ENCODE measurements around the gene MICAL3. TPM values are rescaled to one million over a fixed set of nuclear protein-coding genes. Genes with fewer than 3 reads are reported as not detected.

MICAL3 gene
- total and polyA plus RNA-seq, 9 of the 15 experiments (the other 6 are each of a cell fraction or from before 2014, with no cell fraction given): 0.53 to 32.1 (median 12.3) TPM

DNA sequence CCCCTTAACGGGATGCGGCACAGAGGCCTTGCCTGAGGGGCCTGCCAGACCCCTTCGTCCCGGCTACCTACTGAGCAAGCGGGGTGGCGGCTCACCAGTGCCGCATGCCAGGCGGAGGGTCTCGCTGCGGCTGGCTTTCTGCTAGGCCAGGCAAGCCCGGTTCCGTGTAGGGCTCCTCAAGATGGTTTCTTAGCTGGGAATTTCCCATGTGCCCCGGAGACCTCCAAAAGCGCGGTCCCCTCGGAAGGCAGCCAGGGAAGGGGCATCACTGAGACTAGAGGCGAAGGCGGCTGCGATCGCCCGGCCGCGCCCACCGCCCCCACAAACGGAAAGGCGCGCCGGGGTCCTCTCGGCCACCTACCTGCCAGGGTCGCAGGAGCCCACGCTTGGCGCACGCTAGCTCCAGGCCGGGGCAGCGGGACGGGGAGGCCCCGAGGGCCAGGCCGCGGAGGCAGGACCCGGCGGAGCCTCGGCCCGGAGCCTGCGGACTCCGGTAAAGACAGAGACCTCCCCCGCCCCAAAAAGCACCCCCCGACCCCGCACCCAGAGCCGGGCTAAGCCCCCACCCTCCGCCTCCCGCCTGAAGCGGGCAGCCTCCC, 23.8 kb downstream of the MICAL3 start (continued):
- 0 out of 4 replicates have a peak, but pooled peaks of 1 of the 2 experiments have one; percentile 23 for TF ChIP-seq KDM1A (IDR thresholded peaks at IDR 0.05)
- 0 out of 2 replicates have a peak, but pooled peaks have one; percentile 59 for TF ChIP-seq RBM14 (IDR thresholded peaks at IDR 0.05; ENCODE audit: borderline replicate concordance, insufficient read depth, low read depth, low read length)

DNA sequence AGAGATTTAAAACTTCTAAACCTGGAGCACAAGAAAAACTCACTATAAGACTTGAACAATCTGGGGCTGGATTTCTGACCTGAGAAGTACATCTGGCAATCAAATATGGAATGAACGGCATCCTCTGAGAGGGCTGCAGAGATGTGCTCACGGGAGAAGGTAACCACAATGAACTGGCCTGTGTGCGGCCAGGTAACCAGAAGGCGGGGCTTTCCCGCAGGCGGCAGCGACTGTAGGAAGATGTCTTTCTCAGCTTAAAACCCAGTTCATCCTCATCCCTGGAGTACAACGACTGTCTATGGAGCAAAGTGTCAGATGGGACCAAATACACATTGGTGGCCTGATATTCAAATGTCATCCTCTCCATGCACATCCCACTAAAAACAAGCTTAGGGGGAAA, 24.5 kb downstream of the MICAL3 start:
- DNase-seq (ENCODE audit: extremely low read depth in 1 of 4, low spot score in 3 of 4): no peak
- no TSS peak for BruUV-seq (replicated peaks)
- 57% methylated on average over 8 of the region's 8 CpGs for WGBS (ENCODE audit: insufficient coverage, low coverage, missing lambda C conversion rate)

More for the DNA sequence above, 24.5 kb downstream of the MICAL3 start:
- no peak overlapping the region for H3K9ac ChIP-seq (ENCODE audit: insufficient read depth in 1 of 2, low read depth in 2 of 2, low read length in 2 of 2)
- ATAC-seq (no peak), FAIRE-seq (peak; percentile 63)
- H3K4me2 ChIP-seq (ENCODE audit: insufficient read depth, low read length): peak overlapping the region; percentile 99
- TF ChIP-seq XRCC3 (IDR thresholded peaks at IDR 0.05): no peak
- no peak for TF ChIP-seq CHD1 (IDR thresholded peaks at IDR 0.05; ENCODE audit: low read length)
- TF ChIP-seq NFATC3 (IDR thresholded peaks at IDR 0.05): no peak
- no peak for TF ChIP-seq JUND (IDR thresholded peaks at IDR 0.05; ENCODE audit: borderline replicate concordance, low read depth, low read length)
- TF ChIP-seq JUND (tag; IDR thresholded peaks at IDR 0.05; ENCODE audit: borderline replicate concordance, low read depth, low read length): no peak
- TF ChIP-seq ZNF24 (IDR thresholded peaks at IDR 0.05): no peak
- TF ChIP-seq, protein P1, sequence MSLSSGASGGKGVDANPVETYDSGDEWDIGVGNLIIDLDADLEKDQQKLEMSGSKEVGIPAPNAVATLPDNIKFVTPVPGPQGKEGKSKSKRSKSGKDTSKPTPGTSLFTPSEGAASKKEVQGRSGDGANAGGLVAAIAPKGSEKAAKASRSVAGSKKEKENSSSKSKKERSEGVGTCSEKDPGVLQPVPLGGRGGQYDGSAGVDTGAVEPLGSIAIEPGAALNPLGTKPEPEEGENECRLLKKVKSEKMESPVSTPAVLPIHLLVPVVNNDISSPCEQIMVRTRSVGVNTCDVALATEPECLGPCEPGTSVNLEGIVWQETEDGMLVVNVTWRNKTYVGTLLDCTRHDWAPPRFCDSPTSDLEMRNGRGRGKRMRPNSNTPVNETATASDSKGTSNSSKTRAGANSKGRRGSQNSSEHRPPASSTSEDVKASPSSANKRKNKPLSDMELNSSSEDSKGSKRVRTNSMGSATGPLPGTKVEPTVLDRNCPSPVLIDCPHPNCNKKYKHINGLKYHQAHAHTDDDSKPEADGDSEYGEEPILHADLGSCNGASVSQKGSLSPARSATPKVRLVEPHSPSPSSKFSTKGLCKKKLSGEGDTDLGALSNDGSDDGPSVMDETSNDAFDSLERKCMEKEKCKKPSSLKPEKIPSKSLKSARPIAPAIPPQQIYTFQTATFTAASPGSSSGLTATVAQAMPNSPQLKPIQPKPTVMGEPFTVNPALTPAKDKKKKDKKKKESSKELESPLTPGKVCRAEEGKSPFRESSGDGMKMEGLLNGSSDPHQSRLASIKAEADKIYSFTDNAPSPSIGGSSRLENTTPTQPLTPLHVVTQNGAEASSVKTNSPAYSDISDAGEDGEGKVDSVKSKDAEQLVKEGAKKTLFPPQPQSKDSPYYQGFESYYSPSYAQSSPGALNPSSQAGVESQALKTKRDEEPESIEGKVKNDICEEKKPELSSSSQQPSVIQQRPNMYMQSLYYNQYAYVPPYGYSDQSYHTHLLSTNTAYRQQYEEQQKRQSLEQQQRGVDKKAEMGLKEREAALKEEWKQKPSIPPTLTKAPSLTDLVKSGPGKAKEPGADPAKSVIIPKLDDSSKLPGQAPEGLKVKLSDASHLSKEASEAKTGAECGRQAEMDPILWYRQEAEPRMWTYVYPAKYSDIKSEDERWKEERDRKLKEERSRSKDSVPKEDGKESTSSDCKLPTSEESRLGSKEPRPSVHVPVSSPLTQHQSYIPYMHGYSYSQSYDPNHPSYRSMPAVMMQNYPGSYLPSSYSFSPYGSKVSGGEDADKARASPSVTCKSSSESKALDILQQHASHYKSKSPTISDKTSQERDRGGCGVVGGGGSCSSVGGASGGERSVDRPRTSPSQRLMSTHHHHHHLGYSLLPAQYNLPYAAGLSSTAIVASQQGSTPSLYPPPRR (CRISPR knock-in tag; IDR thresholded peaks at IDR 0.05; ENCODE audit: borderline replicate concordance): no peak
- TF ChIP-seq HDAC1 (IDR thresholded peaks at IDR 0.05): no peak
- intact Hi-C loops (cut with micrococcal nuclease): loop anchor here (2.0 kb wide), 2 partner anchors 77 to 79 kb away; partner anchors contain the start of gene PEX26
- H3K36me3 ChIP-seq (ENCODE audit: control insufficient read depth, insufficient read depth, low read length): 0 out of 3 replicates have a peak, but pooled peaks cover 3% of the 10 kb centered on the region
- H3K27ac ChIP-seq (ENCODE audit: extremely low read depth, low read depth, low read length): no peak overlapping the region
- H3K9me3 ChIP-seq (replicated peaks; ENCODE audit: control insufficient read depth, insufficient read depth, low read depth, low read length): no peaks in the 10 kb centered on the region
- H3K4me1 ChIP-seq (replicated peaks in 1 of 2; ENCODE audit: control insufficient read depth in 2 of 2, insufficient read depth in 2 of 2, low read length in 2 of 2): peaks cover 12 to 24% of the 10 kb centered on the region in 2 experiments; a peak in 4 of 5 replicates
- H4K20me1 ChIP-seq (replicated peaks; ENCODE audit: control insufficient read depth, insufficient read depth, low read length): peaks cover 18% of the 10 kb centered on the region; the same call in 1 of the 2 replicates
- H2AFZ ChIP-seq (ENCODE audit: low read depth, low read length): no peak overlapping the region
- no peak overlapping the region for H3K4me3 ChIP-seq
- in situ Hi-C loops (cut with MboI): no loop called here
- H3K79me2 ChIP-seq (ENCODE audit: control insufficient read depth, insufficient read depth, low read length): peaks cover 27% of the 10 kb centered on the region
- POLR2A ChIA-PET: interaction anchor here (0.6 to 3.3 kb wide), 5 partner anchors 11 to 75 kb away, joined by 3 to 12 read pairs (median 4); no protein-coding TSS in a partner anchor
- H3K27me3 ChIP-seq (ENCODE audit: control insufficient read depth in 2 of 2, insufficient read depth in 2 of 2, low read length in 2 of 2): no peaks in the 10 kb centered on the region
- H3K9me1 ChIP-seq (ENCODE audit: control insufficient read depth, insufficient read depth, low read length): no peaks in the 10 kb centered on the region
- CTCF ChIA-PET (ENCODE audit: low intra/inter-chr PET ratio): interaction anchor here (1.3 kb wide), 1 partner anchor 77 kb away, joined by 9 read pairs; the partner anchor contains the start of gene PEX26

Measured in K562 (cell line).